ENCODE results near the gene MMP15. TPM values are rescaled to one million over a fixed set of nuclear protein-coding genes. Genes with fewer than 3 reads are reported as not detected.

Gene MMP15
- total and polyA plus RNA-seq, 2 of the 13 experiments (the other 11 are each of a cell fraction or from before 2014, with no cell fraction given), result 35.2 to 44.9 TPM

DNA sequence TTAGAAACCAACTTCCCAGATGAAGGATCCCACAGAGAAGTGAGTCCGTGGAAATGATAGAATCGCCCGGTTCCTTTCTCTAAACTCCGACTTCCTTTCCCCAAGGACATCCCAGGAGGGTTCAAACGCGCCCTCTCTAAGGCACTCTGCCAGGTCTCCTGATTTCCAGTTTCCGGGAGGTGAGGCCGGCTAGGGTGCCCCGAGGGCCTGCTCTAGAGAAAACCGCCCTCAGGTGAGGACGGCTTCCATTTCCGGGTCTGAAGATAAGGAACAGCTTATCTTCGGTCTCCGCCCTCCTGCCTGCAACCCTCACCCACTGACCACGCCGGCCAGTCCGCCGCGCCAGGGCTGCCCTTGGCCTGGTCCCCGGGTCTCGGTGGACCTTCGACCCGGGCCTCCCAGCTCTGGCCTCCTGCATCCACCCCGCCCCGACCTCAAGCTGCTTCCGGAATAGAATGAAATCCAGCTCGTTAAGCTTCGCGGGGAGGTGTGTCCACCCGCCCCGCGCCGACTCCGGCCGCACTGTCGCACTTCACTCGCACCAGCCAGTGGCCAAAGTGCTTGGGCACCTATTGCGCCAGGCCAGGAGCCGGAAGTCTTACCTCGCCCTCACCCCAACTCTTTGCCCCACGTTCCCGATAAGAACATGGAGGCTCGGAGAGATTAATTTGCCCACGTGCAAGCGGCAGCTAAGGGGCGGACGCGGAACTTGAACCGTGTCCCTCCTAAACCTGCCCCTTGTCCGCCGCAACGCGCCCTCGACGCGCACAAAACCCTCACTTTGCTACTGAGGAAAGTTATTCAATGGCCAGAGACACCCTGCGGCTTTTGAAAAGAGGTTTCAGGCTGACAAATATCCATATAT lies 836 bp upstream of the MMP15 start (continued):
- TF ChIP-seq ZNF615 (CRISPR knock-in tag; IDR thresholded peaks at IDR 0.05; ENCODE audit: borderline replicate concordance), result peak; percentile 5; the same call in 1 of the 2 replicates
- TF ChIP-seq JUND (CRISPR knock-in tag; IDR thresholded peaks at IDR 0.05), result peak; percentile 35; the same call in 1 of the 2 replicates
- peak; percentile 74; the same call in 1 of the 2 replicates for TF ChIP-seq MAZ (IDR thresholded peaks at IDR 0.05; ENCODE audit: borderline replicate concordance, low read depth, low read length)
- peak; percentile 63 for TF ChIP-seq MAZ (CRISPR knock-in tag; IDR thresholded peaks at IDR 0.05; ENCODE audit: low read depth)
- peak; percentile 97 for TF ChIP-seq ZNF607 (CRISPR knock-in tag; IDR thresholded peaks at IDR 0.05; ENCODE audit: borderline replicate concordance)
- TF ChIP-seq MLLT10 (CRISPR knock-in tag; IDR thresholded peaks at IDR 0.05), result no peak
- no peak for TF ChIP-seq FOXA1 (IDR thresholded peaks at IDR 0.05)
- peak; percentile 32; the same call in 1 of the 2 replicates for TF ChIP-seq FOXA1 (CRISPR knock-in tag; IDR thresholded peaks at IDR 0.05)
- peak; percentile 63; the same call in 1 of the 2 replicates for TF ChIP-seq ZNF451 (CRISPR knock-in tag; IDR thresholded peaks at IDR 0.05)
- peak; percentile 89; the same call in 1 of the 2 replicates for TF ChIP-seq ZNF468 (CRISPR knock-in tag; IDR thresholded peaks at IDR 0.05)
- TF ChIP-seq GATAD1 (CRISPR knock-in tag; IDR thresholded peaks at IDR 0.05), result peak; percentile 76
- TF ChIP-seq, protein P1, sequence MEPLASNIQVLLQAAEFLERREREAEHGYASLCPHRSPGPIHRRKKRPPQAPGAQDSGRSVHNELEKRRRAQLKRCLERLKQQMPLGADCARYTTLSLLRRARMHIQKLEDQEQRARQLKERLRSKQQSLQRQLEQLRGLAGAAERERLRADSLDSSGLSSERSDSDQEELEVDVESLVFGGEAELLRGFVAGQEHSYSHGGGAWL (CRISPR knock-in tag; IDR thresholded peaks at IDR 0.05), result no peak; the same call in 1 of the 2 replicates
- TF ChIP-seq, protein P2, sequence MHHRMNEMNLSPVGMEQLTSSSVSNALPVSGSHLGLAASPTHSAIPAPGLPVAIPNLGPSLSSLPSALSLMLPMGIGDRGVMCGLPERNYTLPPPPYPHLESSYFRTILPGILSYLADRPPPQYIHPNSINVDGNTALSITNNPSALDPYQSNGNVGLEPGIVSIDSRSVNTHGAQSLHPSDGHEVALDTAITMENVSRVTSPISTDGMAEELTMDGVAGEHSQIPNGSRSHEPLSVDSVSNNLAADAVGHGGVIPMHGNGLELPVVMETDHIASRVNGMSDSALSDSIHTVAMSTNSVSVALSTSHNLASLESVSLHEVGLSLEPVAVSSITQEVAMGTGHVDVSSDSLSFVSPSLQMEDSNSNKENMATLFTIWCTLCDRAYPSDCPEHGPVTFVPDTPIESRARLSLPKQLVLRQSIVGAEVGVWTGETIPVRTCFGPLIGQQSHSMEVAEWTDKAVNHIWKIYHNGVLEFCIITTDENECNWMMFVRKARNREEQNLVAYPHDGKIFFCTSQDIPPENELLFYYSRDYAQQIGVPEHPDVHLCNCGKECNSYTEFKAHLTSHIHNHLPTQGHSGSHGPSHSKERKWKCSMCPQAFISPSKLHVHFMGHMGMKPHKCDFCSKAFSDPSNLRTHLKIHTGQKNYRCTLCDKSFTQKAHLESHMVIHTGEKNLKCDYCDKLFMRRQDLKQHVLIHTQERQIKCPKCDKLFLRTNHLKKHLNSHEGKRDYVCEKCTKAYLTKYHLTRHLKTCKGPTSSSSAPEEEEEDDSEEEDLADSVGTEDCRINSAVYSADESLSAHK (CRISPR knock-in tag; IDR thresholded peaks at IDR 0.05; ENCODE audit: borderline replicate concordance), result 0 out of 2 replicates have a peak, but pooled peaks have one; percentile 38
- TF ChIP-seq, protein P3, sequence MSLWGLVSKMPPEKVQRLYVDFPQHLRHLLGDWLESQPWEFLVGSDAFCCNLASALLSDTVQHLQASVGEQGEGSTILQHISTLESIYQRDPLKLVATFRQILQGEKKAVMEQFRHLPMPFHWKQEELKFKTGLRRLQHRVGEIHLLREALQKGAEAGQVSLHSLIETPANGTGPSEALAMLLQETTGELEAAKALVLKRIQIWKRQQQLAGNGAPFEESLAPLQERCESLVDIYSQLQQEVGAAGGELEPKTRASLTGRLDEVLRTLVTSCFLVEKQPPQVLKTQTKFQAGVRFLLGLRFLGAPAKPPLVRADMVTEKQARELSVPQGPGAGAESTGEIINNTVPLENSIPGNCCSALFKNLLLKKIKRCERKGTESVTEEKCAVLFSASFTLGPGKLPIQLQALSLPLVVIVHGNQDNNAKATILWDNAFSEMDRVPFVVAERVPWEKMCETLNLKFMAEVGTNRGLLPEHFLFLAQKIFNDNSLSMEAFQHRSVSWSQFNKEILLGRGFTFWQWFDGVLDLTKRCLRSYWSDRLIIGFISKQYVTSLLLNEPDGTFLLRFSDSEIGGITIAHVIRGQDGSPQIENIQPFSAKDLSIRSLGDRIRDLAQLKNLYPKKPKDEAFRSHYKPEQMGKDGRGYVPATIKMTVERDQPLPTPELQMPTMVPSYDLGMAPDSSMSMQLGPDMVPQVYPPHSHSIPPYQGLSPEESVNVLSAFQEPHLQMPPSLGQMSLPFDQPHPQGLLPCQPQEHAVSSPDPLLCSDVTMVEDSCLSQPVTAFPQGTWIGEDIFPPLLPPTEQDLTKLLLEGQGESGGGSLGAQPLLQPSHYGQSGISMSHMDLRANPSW (CRISPR knock-in tag; IDR thresholded peaks at IDR 0.05; ENCODE audit: borderline replicate concordance), result no peak
- TF ChIP-seq GTF2F1 (IDR thresholded peaks at IDR 0.05; ENCODE audit: low read length), result no peak
- TF ChIP-seq GTF3A (CRISPR knock-in tag; conservative IDR thresholded peaks at IDR 0.05), result 0 out of 2 replicates have a peak, but pooled peaks have one; percentile 21
- TF ChIP-seq, protein P4, sequence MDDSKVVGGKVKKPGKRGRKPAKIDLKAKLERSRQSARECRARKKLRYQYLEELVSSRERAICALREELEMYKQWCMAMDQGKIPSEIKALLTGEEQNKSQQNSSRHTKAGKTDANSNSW (CRISPR knock-in tag; IDR thresholded peaks at IDR 0.05; ENCODE audit: borderline replicate concordance), result peak; percentile 43; the same call in 1 of the 2 replicates
- 0 out of 2 replicates have a peak, but pooled peaks have one; percentile 79 for TF ChIP-seq ZNF776 (CRISPR knock-in tag; IDR thresholded peaks at IDR 0.05)
- peak; percentile 81 for TF ChIP-seq ZNF124 (CRISPR knock-in tag; IDR thresholded peaks at IDR 0.05)
- TF ChIP-seq ZNF850 (CRISPR knock-in tag; conservative IDR thresholded peaks at IDR 0.05), result no peak; the same call in 1 of the 2 replicates
- peak; percentile 69; the same call in 1 of the 2 replicates for TF ChIP-seq MED13 (CRISPR knock-in tag; IDR thresholded peaks at IDR 0.05)
- TF ChIP-seq ZNF24 (IDR thresholded peaks at IDR 0.05), result no peak
- no peak for TF ChIP-seq GPN1 (CRISPR knock-in tag; IDR thresholded peaks at IDR 0.05; ENCODE audit: borderline replicate concordance)
- TF ChIP-seq AKAP8 (CRISPR knock-in tag; IDR thresholded peaks at IDR 0.05), result peak; percentile 43; the same call in 1 of the 2 replicates
- TF ChIP-seq ZNF446 (CRISPR knock-in tag; IDR thresholded peaks at IDR 0.05), result no peak

Data from HepG2 (cell line).